Measurements from ENCODE around the gene ZCCHC7. TPM values are rescaled to one million over a fixed set of nuclear protein-coding genes. Genes with fewer than 3 reads are reported as not detected.

Gene ZCCHC7
- total and polyA plus RNA-seq, 10 of the 15 experiments (the other 5 are each of a cell fraction or from before 2014, with no cell fraction given), result 42.9 to 178 (median 53.3) TPM

DNA sequence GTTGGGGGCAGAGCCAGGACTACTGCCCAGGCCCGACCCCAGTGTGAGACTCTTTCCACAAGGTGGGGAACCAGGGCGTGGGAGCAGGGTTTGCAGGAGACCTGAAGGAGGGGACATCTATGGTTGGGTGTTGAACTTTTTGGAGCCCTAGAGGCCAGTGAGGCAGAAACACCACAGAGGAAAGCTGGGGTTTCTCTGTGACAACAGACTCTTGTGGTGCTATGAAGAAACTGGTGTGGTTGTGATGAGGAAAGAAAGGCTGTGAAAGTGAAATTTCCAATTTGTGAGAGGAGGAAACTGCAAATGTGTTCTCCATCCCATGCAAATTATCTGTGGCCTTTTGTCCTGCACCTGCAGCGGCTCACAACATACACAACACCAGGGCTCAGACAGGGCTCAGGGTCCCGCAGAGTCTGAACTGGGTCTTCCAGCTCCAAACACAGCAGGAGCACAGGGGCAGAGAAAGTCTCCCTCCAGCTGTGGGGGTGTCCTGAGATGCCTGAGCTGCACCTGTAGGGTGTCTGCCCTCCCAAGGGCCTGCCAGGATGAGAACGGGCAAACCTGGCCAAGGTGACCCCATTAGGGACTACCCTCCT, 250.7 kb downstream of the ZCCHC7 start (continued):
- TF ChIP-seq YBX1 (IDR thresholded peaks at IDR 0.05) (no peak), NBN (IDR thresholded peaks at IDR 0.05) (no peak; the same call in 1 of the 2 replicates), RUNX3 (IDR thresholded peaks at IDR 0.05; ENCODE audit: low read length) (no peak), CHD2 (IDR thresholded peaks at IDR 0.05; ENCODE audit: borderline replicate concordance, low read depth, low read length) (peak; percentile 66), SMC3 (IDR thresholded peaks at IDR 0.05; ENCODE audit: borderline replicate concordance, low read length) (no peak; the same call in 1 of the 2 replicates), ZNF274 (IDR thresholded peaks at IDR 0.05; ENCODE audit: insufficient read depth, insufficient read length) (no peak), ZNF207 (IDR thresholded peaks at IDR 0.05; ENCODE audit: borderline replicate concordance) (no peak), RCOR1 (conservative IDR thresholded peaks at IDR 0.05; ENCODE audit: low read depth, low read length) (no peak), CBX3 (IDR thresholded peaks at IDR 0.05; ENCODE audit: borderline replicate concordance, low read depth) (no peak), MEF2A (IDR thresholded peaks at IDR 0.05; ENCODE audit: insufficient read depth, low read depth, low read length) (peak; percentile 85), NR2F1 (conservative IDR thresholded peaks at IDR 0.05) (peak; percentile 76), LARP7 (IDR thresholded peaks at IDR 0.05) (peak; percentile 63), KAT2A (conservative IDR thresholded peaks at IDR 0.05; ENCODE audit: control insufficient read depth, low read depth, low read length) (no peak), HDAC2 (IDR thresholded peaks at IDR 0.05) (no peak), PAX8 (IDR thresholded peaks at IDR 0.05) (no peak), POLR2AphosphoS2 (IDR thresholded peaks at IDR 0.05; ENCODE audit: low read depth, low read length) (peak; percentile 61; the same call in 1 of the 2 replicates), ZZZ3 (IDR thresholded peaks at IDR 0.05; ENCODE audit: control insufficient read depth, insufficient read length, low read depth) (no peak), SREBF2 (IDR thresholded peaks at IDR 0.05; ENCODE audit: low read length) (no peak), NR2C2 (IDR thresholded peaks at IDR 0.05; ENCODE audit: borderline replicate concordance, control insufficient read depth, insufficient read length, low read depth) (no peak), ZNF24 (IDR thresholded peaks at IDR 0.05) (peak; percentile 33; the same call in 1 of the 2 replicates), RAD51 (IDR thresholded peaks at IDR 0.05) (no peak), PML (IDR thresholded peaks at IDR 0.05; ENCODE audit: low read length) (no peak), ESRRA (IDR thresholded peaks at IDR 0.05; ENCODE audit: low read length) (no peak), MXI1 (IDR thresholded peaks at IDR 0.05; ENCODE audit: low read depth, low read length) (no peak), HDAC6 (IDR thresholded peaks at IDR 0.05; ENCODE audit: unreplicated experiment) (peak; percentile 29)
- TF ChIP-seq, protein P1, sequence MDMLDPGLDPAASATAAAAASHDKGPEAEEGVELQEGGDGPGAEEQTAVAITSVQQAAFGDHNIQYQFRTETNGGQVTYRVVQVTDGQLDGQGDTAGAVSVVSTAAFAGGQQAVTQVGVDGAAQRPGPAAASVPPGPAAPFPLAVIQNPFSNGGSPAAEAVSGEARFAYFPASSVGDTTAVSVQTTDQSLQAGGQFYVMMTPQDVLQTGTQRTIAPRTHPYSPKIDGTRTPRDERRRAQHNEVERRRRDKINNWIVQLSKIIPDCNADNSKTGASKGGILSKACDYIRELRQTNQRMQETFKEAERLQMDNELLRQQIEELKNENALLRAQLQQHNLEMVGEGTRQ (IDR thresholded peaks at IDR 0.05; ENCODE audit: borderline replicate concordance, low read depth, low read length), result no peak
- TF ChIP-seq, protein P2, sequence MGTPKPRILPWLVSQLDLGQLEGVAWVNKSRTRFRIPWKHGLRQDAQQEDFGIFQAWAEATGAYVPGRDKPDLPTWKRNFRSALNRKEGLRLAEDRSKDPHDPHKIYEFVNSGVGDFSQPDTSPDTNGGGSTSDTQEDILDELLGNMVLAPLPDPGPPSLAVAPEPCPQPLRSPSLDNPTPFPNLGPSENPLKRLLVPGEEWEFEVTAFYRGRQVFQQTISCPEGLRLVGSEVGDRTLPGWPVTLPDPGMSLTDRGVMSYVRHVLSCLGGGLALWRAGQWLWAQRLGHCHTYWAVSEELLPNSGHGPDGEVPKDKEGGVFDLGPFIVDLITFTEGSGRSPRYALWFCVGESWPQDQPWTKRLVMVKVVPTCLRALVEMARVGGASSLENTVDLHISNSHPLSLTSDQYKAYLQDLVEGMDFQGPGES (IDR thresholded peaks at IDR 0.05), result no peak
- TF ChIP-seq, protein P3, sequence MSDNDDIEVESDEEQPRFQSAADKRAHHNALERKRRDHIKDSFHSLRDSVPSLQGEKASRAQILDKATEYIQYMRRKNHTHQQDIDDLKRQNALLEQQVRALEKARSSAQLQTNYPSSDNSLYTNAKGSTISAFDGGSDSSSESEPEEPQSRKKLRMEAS (IDR thresholded peaks at IDR 0.05; ENCODE audit: low read depth, low read length), result no peak
- TF ChIP-seq, protein P4, sequence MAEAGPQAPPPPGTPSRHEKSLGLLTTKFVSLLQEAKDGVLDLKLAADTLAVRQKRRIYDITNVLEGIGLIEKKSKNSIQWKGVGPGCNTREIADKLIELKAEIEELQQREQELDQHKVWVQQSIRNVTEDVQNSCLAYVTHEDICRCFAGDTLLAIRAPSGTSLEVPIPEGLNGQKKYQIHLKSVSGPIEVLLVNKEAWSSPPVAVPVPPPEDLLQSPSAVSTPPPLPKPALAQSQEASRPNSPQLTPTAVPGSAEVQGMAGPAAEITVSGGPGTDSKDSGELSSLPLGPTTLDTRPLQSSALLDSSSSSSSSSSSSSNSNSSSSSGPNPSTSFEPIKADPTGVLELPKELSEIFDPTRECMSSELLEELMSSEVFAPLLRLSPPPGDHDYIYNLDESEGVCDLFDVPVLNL (IDR thresholded peaks at IDR 0.05; ENCODE audit: low read depth, low read length), result no peak
- TF ChIP-seq, protein P5, sequence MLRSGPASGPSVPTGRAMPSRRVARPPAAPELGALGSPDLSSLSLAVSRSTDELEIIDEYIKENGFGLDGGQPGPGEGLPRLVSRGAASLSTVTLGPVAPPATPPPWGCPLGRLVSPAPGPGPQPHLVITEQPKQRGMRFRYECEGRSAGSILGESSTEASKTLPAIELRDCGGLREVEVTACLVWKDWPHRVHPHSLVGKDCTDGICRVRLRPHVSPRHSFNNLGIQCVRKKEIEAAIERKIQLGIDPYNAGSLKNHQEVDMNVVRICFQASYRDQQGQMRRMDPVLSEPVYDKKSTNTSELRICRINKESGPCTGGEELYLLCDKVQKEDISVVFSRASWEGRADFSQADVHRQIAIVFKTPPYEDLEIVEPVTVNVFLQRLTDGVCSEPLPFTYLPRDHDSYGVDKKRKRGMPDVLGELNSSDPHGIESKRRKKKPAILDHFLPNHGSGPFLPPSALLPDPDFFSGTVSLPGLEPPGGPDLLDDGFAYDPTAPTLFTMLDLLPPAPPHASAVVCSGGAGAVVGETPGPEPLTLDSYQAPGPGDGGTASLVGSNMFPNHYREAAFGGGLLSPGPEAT (IDR thresholded peaks at IDR 0.05; ENCODE audit: low read depth), result peak; percentile 88

Data from GM12878 (cell line).